ENCODE results near the gene IGSF21.

DNA sequence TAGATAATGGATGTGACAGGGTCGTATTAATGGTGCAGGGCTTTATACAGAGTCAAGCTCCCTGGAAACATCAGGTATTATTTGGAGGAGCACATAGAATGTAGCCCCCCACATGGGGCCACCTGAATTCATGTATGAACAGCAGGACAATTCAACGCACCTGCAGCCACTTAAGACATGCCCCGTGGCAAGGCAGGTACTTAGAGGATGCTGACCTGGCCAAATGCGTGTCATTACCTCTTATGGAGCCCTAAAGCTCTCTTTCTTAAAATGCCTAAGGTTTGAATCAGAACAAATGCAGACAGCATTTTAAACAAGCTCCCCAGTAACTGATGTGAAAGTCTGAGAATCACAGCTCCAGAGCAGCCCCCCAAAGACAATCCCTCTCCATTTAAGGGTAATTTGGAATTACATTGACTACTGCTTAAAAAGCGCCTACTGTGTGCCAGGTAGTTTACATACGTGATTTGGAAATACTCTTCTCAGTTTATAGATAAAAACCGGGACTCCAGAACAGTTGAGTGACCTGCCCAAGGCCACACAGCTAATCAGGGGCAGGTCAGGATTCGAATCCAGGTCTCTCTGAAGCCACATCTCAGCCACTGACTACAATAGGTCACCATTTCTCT lies 302.1 kb downstream of the IGSF21 start:
- TF ChIP-seq EZH2 (IDR thresholded peaks at IDR 0.05) = no peak
- TF ChIP-seq POLR2AphosphoS5 (IDR thresholded peaks at IDR 0.05; ENCODE audit: borderline replicate concordance, low read depth, low read length) = no peak

Measured in SK-N-MC (cell line).